Endothelial cell (in vitro differentiated cells): Measurements from ENCODE around the gene FAAP20. TPM values are rescaled to one million over a fixed set of nuclear protein-coding genes. Genes with fewer than 3 reads are reported as not detected.
A peak's percentile ranks its signal among the peaks of the same experiment; 100 is the strongest.

Experiments
- DNase-seq: peaks from one replicate; pipeline ENCODE4 v3.0.0; 2021; ENCODE audit warnings: low spot score
- H3K27ac Mint-ChIP-seq: one replicate; pipeline ENCODE4 v1.8.0; 2021; ENCODE audit warnings: mixed read lengths, inconsistent platforms; ENCODE audit not compliant: unreplicated experiment
- H3K27me3 Mint-ChIP-seq: one replicate; pipeline ENCODE4 v1.8.0; 2021; ENCODE audit warnings: mild to moderate bottlenecking, moderate library complexity, mixed read lengths, inconsistent platforms; ENCODE audit not compliant: unreplicated experiment
- H3K36me3 Mint-ChIP-seq: one replicate; pipeline ENCODE4 v1.8.0; 2021; ENCODE audit warnings: mild to moderate bottlenecking, low read depth, mixed read lengths, inconsistent platforms; ENCODE audit not compliant: unreplicated experiment
- H3K4me1 Mint-ChIP-seq: one replicate; pipeline ENCODE4 v1.8.0; 2021; ENCODE audit warnings: mild to moderate bottlenecking, mixed read lengths, inconsistent platforms; ENCODE audit not compliant: unreplicated experiment
- H3K4me3 Mint-ChIP-seq: one replicate; pipeline ENCODE4 v1.8.0; 2021; ENCODE audit warnings: mild to moderate bottlenecking, mixed read lengths, inconsistent platforms; ENCODE audit not compliant: unreplicated experiment
- H3K9me3 Mint-ChIP-seq: one replicate; pipeline ENCODE4 v1.8.0; 2021; ENCODE audit warnings: mixed read lengths, inconsistent platforms; ENCODE audit not compliant: unreplicated experiment
- CTCF ChIP-seq: fragments of 200-600 bp; sonication (generic); IDR thresholded peaks from one replicate; pipeline ENCODE4 v1.5.0; 2021; ENCODE audit warnings: antibody characterized with exemption; ENCODE audit not compliant: unreplicated experiment
- total RNA-seq: library from RNA; stranded (reverse); fragmentation: NEBNext Ultra II Directional; extraction: Animal tissue kit (Norgen Biotek cat#: 25700); gene quantifications from one replicate; pipeline ENCODE4 v1.2.1, GENCODE V29; 2021; ENCODE audit not compliant: unreplicated experiment

FAAP20 gene
- total RNA-seq, 1 donor from 2014 or later, result 118 TPM

GRCh38 chr1:2214541-2215241, 20.1 kb upstream of the FAAP20 start:
- no peaks in the 10 kb centered on the region for H3K36me3 Mint-ChIP-seq
- no peaks in the 10 kb centered on the region for H3K4me1 Mint-ChIP-seq
- DNase-seq, result no peak
- no peak for TF ChIP-seq CTCF
- no peaks in the 10 kb centered on the region for H3K9me3 Mint-ChIP-seq
- H3K4me3 Mint-ChIP-seq, result no peak overlapping the region
- H3K27ac Mint-ChIP-seq, result peak overlapping the region; percentile 75
- no peaks in the 10 kb centered on the region for H3K27me3 Mint-ChIP-seq

GRCh38 chr1:2213576-2214505, 19.3 kb upstream of the FAAP20 start:
- Mint-ChIP-seq H3K4me3 (no peak overlapping the region), H3K27me3 (no peaks in the 10 kb centered on the region), H3K27ac (peak overlapping the region; percentile 96), H3K9me3 (no peaks in the 10 kb centered on the region), H3K4me1 (peaks cover 2% of the 10 kb centered on the region), H3K36me3 (peaks cover 3% of the 10 kb centered on the region)
- DNase-seq, result no peak
- TF ChIP-seq CTCF, result no peak

- Mint-ChIP-seq H3K9me3 (no peaks in the 10 kb centered on the region), H3K4me3 (no peak overlapping the region), H3K4me1 (peaks cover 2% of the 10 kb centered on the region), H3K27ac (peak overlapping the region; percentile 96), H3K36me3 (peaks cover 3% of the 10 kb centered on the region), H3K27me3 (peaks cover 2% of the 10 kb centered on the region)
- DNase-seq, result peak; percentile 85
- no peak for TF ChIP-seq CTCF
Measured at GRCh38 chr1:2212532-2213491, 18.2 kb upstream of the FAAP20 start.

DNA sequence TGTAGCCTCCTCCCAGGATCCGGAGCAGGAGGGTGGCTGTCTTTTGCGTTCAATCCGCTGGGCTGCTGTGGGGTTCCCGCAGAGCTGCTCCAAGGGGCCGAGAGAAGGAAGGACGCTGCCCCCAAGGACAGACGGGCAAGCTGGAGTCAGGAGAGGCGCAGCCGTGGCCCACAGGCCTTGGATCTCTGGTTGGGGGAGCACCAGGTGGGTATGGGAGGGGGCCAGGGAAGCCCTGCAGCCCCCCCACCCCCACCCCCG, 17.6 kb upstream of the FAAP20 start:
- Mint-ChIP-seq H3K4me3 (peak overlapping the region; percentile 25), H3K36me3 (peaks cover 3% of the 10 kb centered on the region), H3K27me3 (peaks cover 3% of the 10 kb centered on the region), H3K27ac (peak overlapping the region; percentile 96), H3K4me1 (peaks cover 2% of the 10 kb centered on the region), H3K9me3 (no peaks in the 10 kb centered on the region)
- no peak for TF ChIP-seq CTCF
- no peak for DNase-seq
